ENCODE data around the gene FAM89A. TPM values are rescaled to one million over a fixed set of nuclear protein-coding genes. Genes with fewer than 3 reads are reported as not detected.

The FAM89A gene
- total and polyA plus RNA-seq, 2 donors (not counting 1 experiment from before 2014, with no cell fraction given), result 3.2 to 6.1 TPM

DNA sequence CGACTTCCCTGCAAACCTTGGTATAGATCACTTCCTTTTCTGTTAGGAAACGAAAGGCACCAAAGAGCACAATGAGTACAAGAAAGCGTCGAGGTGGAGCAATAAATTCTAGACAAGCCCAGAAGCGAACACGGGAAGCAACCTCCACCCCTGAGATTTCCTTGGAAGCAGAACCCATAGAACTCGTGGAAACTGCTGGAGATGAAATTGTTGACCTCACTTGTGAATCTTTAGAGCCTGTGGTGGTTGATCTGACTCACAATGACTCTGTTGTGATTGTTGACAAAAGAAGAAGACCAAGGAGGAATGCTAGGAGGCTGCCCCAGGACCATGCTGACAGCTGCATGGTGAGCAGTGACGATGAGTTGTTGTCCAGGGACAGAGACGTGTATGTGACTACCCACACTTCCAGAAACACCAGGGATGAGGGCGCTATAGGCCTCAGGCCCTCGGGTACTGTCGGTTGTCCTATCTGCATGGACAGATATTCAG, 18.5 kb downstream of the FAM89A start:
- no peaks in the 10 kb centered on the region for H3K9me3 Mint-ChIP-seq (ENCODE audit: insufficient read depth)
- Histone ChIP-seq H2AFZ (ENCODE audit: insufficient read depth, low read depth, low read length, poor library complexity, severe bottlenecking) (no peak overlapping the region), H3K36me3 (replicated peaks in 1 of 2; ENCODE audit: control extremely low read depth in 1 of 2, control insufficient read depth in 1 of 2, extremely low read depth in 1 of 2, insufficient read depth in 2 of 2, low read length in 1 of 2) (no peaks in the 10 kb centered on the region), H3K27ac (ENCODE audit: low read length in 2 of 2) (no peak overlapping the region), H3K9me3 (ENCODE audit: control extremely low read depth in 1 of 3, control insufficient read depth in 2 of 3, insufficient read depth in 1 of 3, low read length in 2 of 3) (no peaks in the 10 kb centered on the region), H3K79me2 (ENCODE audit: control insufficient read depth, insufficient read depth, low read length) (no peaks in the 10 kb centered on the region), H4K20me1 (ENCODE audit: control insufficient read depth, insufficient read depth, low read length, poor library complexity, severe bottlenecking) (no peaks in the 10 kb centered on the region), H3K4me1 (ENCODE audit: control insufficient read depth in 2 of 2, insufficient read depth in 2 of 2, low read length in 2 of 2) (no peaks in the 10 kb centered on the region), H3K4me2 (replicated peaks; ENCODE audit: low read depth, low read length, poor library complexity, severe bottlenecking) (no peak overlapping the region), H3K9ac (ENCODE audit: low read length) (no peak overlapping the region), H3K4me3 (ENCODE audit: control extremely low read depth in 1 of 5, extremely low read depth in 1 of 5, insufficient read depth in 1 of 5, low read depth in 2 of 5, low read length in 4 of 5) (no peak overlapping the region), H3K27me3 (replicated peaks in 1 of 4; ENCODE audit: control extremely low read depth in 1 of 4, control insufficient read depth in 3 of 4, insufficient read depth in 4 of 4, low read length in 3 of 4) (no peaks in the 10 kb centered on the region)
- ChIA-PET CTCF (no interaction called here), POLR2A (no interaction called here)
- H3K27me3 Mint-ChIP-seq, result no peaks in the 10 kb centered on the region
- no peak for TF ChIP-seq EZH2 (IDR thresholded peaks at IDR 0.05; ENCODE audit: borderline replicate concordance, insufficient read depth, low read depth, low read length, poor library complexity, severe bottlenecking)
- TF ChIP-seq, protein P1, sequence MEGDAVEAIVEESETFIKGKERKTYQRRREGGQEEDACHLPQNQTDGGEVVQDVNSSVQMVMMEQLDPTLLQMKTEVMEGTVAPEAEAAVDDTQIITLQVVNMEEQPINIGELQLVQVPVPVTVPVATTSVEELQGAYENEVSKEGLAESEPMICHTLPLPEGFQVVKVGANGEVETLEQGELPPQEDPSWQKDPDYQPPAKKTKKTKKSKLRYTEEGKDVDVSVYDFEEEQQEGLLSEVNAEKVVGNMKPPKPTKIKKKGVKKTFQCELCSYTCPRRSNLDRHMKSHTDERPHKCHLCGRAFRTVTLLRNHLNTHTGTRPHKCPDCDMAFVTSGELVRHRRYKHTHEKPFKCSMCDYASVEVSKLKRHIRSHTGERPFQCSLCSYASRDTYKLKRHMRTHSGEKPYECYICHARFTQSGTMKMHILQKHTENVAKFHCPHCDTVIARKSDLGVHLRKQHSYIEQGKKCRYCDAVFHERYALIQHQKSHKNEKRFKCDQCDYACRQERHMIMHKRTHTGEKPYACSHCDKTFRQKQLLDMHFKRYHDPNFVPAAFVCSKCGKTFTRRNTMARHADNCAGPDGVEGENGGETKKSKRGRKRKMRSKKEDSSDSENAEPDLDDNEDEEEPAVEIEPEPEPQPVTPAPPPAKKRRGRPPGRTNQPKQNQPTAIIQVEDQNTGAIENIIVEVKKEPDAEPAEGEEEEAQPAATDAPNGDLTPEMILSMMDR (IDR thresholded peaks at IDR 0.05), result no peak
- ATAC-seq (ENCODE audit: low read depth), result no peak
- 95% methylated on average over 12 of the region's 12 CpGs for WGBS (ENCODE audit: insufficient coverage)
- no peak overlapping the region for H3K4me3 Mint-ChIP-seq
- intact Hi-C loops (cut with micrococcal nuclease), result no loop called here
- H3K4me1 Mint-ChIP-seq, result peaks cover 2% of the 10 kb centered on the region
- no peak overlapping the region for H3K27ac Mint-ChIP-seq
- no peak for DNase-seq

DNA sequence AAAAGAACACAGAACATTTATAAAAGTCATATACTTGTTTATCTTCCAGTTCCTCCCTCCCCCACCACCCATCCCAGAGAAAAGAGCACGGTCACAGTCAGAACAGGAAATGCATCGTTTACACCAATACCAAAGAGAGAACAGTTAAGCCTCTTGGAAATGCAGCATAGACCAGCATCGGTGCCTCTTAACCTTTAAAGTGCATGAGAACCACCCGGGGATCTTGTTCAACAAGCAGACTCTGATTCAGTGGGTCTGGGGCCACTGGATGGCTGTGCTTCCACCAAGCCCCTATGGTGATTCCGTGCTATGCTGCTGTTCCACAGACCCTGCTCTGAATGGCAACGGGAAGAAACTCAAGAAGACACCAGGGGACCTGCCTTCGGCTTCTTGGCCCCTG, 19.2 kb downstream of the FAM89A start:
- Histone ChIP-seq H3K9me3 (ENCODE audit: control extremely low read depth in 1 of 3, control insufficient read depth in 2 of 3, insufficient read depth in 1 of 3, low read length in 2 of 3) (no peaks in the 10 kb centered on the region), H3K4me2 (replicated peaks; ENCODE audit: low read depth, low read length, poor library complexity, severe bottlenecking) (no peak overlapping the region), H3K36me3 (replicated peaks in 1 of 2; ENCODE audit: control extremely low read depth in 1 of 2, control insufficient read depth in 1 of 2, extremely low read depth in 1 of 2, insufficient read depth in 2 of 2, low read length in 1 of 2) (no peaks in the 10 kb centered on the region), H3K9ac (ENCODE audit: low read length) (no peak overlapping the region), H4K20me1 (ENCODE audit: control insufficient read depth, insufficient read depth, low read length, poor library complexity, severe bottlenecking) (no peaks in the 10 kb centered on the region), H3K27me3 (replicated peaks in 1 of 4; ENCODE audit: control extremely low read depth in 1 of 4, control insufficient read depth in 3 of 4, insufficient read depth in 4 of 4, low read length in 3 of 4) (no peaks in the 10 kb centered on the region), H3K27ac (ENCODE audit: low read length in 2 of 2) (no peak overlapping the region), H3K79me2 (ENCODE audit: control insufficient read depth, insufficient read depth, low read length) (no peaks in the 10 kb centered on the region), H2AFZ (ENCODE audit: insufficient read depth, low read depth, low read length, poor library complexity, severe bottlenecking) (no peak overlapping the region), H3K4me1 (ENCODE audit: control insufficient read depth in 2 of 2, insufficient read depth in 2 of 2, low read length in 2 of 2) (no peaks in the 10 kb centered on the region), H3K4me3 (ENCODE audit: control extremely low read depth in 1 of 5, extremely low read depth in 1 of 5, insufficient read depth in 1 of 5, low read depth in 2 of 5, low read length in 4 of 5) (no peak overlapping the region)
- DNase-seq, result no peak
- POLR2A ChIA-PET, result no interaction called here
- H3K27me3 Mint-ChIP-seq, result no peaks in the 10 kb centered on the region
- intact Hi-C loops (cut with micrococcal nuclease), result no loop called here
- no peak for ATAC-seq (ENCODE audit: low read depth)
- H3K4me1 Mint-ChIP-seq, result peaks cover 2% of the 10 kb centered on the region
- no peaks in the 10 kb centered on the region for H3K9me3 Mint-ChIP-seq (ENCODE audit: insufficient read depth)
- no peak overlapping the region for H3K4me3 Mint-ChIP-seq
- WGBS (ENCODE audit: insufficient coverage), result 70% methylated on average over 6 of the region's 7 CpGs
- H3K27ac Mint-ChIP-seq, result no peak overlapping the region
- CTCF ChIA-PET, result no interaction called here
- TF ChIP-seq, protein P1 (IDR thresholded peaks at IDR 0.05), result no peak
- TF ChIP-seq EZH2 (IDR thresholded peaks at IDR 0.05; ENCODE audit: borderline replicate concordance, insufficient read depth, low read depth, low read length, poor library complexity, severe bottlenecking), result no peak

Data from B cell (primary cell).